HG03378 (cell line): ENCODE measurements around the gene MRAS.
"Not testable (repeated sequence)": the region's sequence is repeated elsewhere in the genome, so short reads cannot be mapped to it uniquely, and the experiment has no call there.

Source experiments
- ATAC-seq: cut with Tn5 transposase; IDR thresholded peaks from one replicate; pipeline ENCODE4 v1.9.1; 2021; ENCODE audit warnings: mild to moderate bottlenecking, moderate library complexity; ENCODE audit not compliant: unreplicated experiment

Gene MRAS

DNA sequence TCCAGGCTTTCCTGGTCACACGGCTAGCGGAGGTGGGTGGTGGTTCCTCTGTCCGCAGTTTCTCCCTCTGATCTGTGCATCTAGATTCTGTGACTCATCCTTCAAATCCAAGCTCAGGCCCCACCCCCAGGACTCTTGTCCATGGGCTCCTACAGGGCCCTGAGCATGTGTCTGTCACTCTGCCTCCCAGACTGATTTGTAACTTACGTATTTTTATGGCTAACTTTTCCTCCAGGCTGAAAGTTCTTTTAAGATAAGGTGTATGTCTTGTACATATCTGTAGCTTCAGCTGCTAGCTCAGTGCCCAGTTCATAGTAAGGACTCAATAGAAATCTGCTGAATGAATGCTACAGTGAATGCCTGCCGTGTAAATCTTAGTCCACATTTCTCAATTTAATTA lies 94.1 kb downstream of the MRAS start:
- no peak for ATAC-seq

DNA sequence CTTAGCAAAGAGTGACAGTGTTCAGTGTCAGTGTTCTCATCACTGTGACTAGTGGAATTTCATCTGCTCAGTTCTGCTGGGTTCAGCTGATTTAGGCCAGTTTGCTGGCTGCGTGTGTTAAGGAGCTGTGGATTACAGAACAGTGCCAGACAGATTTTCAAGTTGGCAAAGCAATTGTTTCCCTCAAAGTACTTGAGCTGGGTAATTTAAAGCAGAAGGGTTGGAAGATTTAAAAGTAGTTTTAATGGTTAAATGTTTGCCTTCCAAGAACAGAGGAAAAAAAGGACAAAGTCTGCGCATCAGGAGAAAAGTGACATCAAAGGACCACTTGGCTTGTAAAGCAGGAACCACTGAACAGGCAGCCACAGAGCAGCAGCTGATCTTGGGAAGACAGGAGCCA lies 94.7 kb downstream of the MRAS start:
- ATAC-seq = no peak

DNA sequence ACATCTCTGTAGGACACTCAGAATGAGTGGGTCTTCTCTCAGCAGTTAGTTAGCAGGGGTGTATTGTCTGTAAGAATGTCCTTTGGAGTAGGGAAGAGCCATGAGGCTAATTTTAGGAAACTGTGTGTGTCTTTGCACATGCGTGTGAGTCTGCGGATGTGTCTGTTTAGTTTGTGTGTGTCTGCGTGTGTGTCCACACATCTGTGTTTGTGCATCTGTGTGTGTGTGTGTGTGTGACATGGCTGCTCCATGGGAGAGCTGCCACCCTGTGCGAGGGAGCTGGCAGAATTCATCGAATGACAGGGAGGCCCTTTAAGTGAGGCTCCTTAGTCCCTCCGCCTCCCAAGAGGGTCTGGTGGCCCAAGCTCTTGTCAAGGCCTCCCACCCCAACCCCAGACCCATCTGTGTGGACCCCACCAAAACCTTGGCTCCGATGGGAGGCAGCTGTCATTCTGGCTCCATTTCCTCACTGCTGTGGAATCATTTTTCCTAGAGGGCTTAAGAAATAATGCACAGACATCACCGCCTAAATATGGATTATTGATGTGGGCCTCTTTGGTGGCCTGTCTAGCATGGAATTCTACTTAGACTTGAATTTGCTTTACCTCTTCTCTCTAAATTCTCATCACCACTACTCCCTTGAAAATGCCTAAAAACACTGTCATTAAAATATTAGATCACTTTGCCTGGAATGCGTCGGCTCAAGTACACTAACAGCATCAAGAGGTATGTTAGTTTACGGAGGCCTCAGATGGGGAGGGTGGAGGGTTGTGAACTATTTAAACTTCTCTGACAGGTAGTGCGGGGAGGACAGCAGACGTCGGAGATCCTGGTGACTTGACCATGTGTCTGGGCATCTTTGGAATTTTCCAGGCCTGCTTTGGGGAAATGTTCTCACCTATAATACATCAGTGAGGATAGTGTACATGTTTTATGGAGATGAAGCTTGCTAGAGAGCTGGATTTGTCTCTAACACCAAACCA lies 95.4 kb downstream of the MRAS start:
- no peak for ATAC-seq

DNA sequence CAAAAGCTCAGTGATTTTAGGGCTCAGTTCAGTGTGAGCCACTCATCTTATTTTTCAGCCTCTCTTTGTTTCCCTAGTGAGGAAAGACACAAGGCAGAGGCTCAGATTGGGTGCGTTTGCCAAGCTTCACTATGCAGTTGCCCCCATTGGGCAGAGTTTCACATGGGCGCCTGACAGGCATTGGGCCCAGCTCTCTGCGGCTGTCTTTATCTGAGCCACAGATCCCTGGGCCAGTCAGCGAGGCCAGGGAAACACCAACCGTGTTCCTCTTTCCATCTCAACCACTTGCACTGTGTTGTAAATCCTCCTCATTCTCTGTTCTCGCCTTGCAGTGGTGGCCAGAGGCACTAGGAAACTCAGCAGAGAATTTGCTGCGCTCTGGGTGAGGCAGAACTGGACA lies 96.9 kb downstream of the MRAS start:
- ATAC-seq = no peak

DNA sequence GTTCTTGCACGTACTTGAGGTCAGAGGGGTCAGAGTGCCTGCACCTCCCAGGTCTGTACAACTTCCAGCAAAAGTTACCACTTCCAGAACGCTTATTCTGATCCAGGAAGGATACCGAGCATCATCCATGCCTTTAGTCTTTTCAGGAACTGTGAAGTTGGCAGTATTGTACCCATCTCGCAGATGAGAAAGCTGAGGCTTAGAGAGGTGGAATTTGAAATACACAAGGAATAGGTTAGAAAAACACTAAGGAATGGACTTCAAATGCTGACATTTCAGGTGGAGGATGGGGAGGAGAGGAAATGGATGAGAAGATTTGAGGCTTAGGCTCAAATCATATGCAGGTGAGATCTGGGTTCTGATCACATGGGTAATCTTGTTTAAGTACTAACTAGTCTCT lies 97.3 kb downstream of the MRAS start:
- ATAC-seq = no peak

DNA sequence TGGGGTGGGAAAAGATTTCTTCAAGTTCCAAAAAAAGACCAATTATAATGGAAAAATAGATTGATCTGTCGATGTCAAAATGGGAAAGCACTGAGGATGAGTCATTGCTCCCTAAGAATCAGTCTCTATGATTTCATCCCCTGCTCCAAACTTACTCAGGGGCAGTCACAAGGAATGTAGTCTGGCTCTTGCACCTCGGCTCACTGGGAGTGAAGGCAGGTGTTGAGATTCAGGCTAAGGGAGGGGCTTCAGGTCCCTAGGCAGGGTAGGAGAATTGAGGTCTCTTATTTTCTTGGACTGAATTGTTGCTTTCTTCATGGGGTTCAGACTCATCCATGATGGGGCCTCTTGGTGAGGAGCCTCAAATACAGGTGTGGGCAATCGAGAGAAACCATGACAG lies 100.3 kb downstream of the MRAS start:
- ATAC-seq = no peak

DNA sequence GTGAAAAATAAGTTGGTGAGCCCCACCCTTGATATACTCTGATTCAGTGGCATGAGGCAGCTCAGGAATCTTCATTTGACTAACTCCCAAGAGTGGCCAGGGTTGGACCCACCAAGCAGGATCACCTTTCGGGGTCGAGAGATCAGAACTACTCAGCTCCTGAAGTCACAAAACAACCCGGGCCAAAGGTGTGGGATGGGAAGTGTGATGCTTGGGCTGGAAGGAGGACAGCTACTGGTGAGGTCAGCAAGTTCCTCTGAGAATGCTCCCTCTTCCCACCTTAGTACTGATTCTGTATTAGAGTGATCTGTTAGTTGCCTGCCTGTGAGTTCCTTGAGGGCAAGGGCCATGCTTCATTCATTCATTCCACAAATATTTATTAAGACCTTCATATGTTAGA lies 101.1 kb downstream of the MRAS start:
- no peak for ATAC-seq

DNA sequence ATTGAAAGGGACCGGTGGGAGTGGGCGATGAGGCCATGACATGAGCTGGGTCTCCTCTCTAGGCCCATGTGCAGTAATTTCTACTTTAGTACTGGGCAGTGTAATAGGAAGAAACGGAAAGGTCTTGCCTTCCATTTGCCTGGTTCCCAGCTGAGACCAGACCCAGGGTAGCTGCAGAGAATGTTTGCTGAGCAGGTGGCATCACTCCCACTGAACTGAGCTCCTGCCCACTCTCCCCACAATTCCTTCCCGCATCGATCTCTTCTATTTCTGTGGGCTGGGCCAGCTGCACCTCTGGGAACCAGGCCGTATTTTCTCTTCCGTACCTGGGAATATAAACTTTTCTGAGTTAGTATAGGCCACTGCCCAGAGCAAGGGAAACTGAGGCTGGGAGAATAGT lies 101.8 kb downstream of the MRAS start:
- ATAC-seq = no peak

DNA sequence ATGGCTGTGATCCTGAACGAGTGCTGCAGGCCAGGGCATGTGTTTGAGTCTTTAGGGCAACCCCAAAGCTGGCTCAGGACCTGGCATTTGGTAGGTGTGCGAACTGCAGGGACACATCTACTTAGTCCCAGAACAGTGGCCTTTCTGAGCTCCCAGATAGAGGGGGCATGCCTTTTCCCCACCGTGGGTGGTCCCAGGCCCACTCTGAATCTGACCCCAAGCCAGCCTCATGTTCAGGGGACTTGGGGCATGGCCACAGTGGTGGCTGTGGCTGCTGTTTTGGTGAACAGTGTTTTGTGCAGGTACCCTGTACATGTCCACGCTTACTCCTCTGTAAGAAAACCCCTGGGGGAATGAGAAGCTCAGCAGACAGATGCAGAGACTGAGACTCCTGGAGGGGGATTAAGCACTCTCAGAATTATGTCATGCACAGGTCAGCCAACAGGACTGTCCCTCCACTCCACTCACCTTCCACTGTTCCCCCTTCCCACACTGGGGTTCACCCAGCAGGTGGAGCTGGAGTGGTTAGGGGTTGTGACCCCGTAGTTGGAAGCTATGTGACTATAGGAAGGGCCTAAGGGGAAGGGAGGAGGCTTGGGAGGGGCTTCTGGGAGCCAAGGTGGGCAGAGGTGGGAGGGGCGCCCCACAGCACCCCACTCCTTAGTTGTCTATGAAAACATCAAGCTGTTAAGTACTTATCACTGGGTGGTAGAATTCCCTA lies 102.5 kb downstream of the MRAS start:
- ATAC-seq = no peak

DNA sequence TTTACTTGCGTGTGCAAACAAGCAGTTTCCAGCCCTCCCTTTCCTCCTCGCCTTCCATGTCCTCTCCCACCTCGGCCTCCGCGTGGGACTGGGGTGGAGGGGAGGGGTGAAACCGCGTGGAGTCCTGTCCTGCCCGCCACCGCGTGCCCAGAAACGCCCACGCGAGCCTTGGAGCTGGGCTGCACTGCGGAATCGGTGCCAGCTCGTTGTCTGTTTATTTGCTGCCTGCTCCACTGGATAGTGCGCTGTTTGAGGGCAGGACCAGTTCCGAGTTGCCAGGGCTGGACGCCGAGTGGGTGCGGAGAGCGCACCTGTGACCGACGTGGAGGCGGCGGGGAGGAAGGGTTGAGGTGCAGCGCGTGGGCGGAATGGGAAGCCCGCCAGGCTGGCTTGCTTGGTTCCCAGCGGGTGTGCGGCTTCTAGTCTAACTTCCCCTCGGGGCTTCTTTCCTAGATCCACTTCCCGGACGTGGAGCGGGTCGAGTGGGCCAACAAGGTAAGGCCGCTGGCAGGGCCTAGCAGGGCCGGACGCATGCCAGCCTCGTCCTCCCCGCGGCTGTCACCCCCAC lies 103.3 kb downstream of the MRAS start:
- no peak for ATAC-seq

DNA sequence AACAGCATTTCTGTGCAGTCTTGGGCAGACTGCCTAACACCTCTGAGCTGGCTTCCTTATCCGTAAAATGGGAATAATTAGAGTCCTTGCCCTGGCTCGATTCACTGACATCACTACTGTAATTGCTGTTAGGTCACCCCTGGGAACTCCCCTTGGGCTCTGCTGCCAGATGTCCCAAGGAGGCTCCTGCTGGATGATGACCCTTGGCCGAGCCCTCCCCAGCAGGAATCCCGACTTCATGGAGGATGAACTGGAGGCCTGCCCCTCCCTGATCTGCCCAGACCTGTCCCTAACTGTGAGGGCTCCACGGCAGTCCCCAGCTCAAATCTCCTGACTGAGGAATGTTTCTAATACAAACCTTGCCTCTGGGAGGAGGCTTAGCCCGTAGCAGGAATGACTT lies 104.1 kb downstream of the MRAS start:
- ATAC-seq = no peak

DNA sequence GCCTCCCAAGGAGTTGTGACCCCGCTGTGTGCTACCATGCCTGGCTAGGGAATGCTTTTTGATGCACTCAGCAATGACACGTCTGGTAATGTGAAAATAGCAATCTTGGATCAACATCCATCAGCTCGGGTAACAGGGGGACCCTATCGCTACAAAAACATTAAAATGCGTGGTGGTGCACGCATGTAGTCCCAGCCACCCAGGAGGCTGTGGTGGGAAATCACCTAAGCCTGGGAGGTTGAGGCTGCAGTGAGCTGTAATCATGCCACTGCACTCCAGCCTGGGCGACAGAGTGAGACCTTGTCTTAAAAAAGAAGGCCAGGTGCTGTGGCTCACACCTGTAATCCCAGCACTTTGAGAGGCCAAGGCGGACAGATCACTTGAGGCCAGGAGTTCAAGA lies 105.6 kb downstream of the MRAS start:
- ATAC-seq = not testable (repeated sequence)
